Kidney (tissue), 14 donors: ENCODE data around the gene ERCC6. TPM values are rescaled to one million over a fixed set of nuclear protein-coding genes. Genes with fewer than 3 reads are reported as not detected.

ENCODE experiments used
- DNase-seq, 5 donors: peaks; one replicate each; pipeline ENCODE4 v3.0.0-alpha.2; 2013 to 2020
- FAIRE-seq: peaks from 2 replicates; lab custom pipeline; 2012; peaks lifted over from hg19 to GRCh38; lab: Jason Lieb, UNC
- H3K27ac ChIP-seq, 2 donors: one replicate each; pipeline ENCODE4 v1.7.0; 2013; ENCODE audit warnings: low read depth in 2 of 2, low read length in 2 of 2, inconsistent platforms in 1 of 2
- H3K27me3 ChIP-seq: one replicate; pipeline ENCODE4 v1.7.1; 2013; ENCODE audit warnings: low read length, inconsistent platforms; ENCODE audit not compliant: control insufficient read depth, insufficient read depth
- H3K36me3 ChIP-seq, 3 donors: one replicate each; pipeline versions ENCODE4 v1.7.0 to v1.7.1; 2013; ENCODE audit warnings: low read length in 3 of 3, control low read depth in 1 of 3, inconsistent platforms in 1 of 3; ENCODE audit not compliant: insufficient read depth in 3 of 3, control insufficient read depth in 2 of 3
- H3K4me1 ChIP-seq, 3 donors: one replicate each; pipeline versions ENCODE4 v1.7.0 to v1.7.1; 2013; ENCODE audit warnings: low read length in 3 of 3, inconsistent platforms in 1 of 3, low read depth in 1 of 3; ENCODE audit not compliant: control insufficient read depth in 2 of 3, insufficient read depth in 2 of 3
- H3K4me3 ChIP-seq, 3 donors: one replicate each; pipeline versions ENCODE4 v1.7.0 to v1.8.1; 2013; ENCODE audit warnings: low read length in 3 of 3, control low read depth in 1 of 3, inconsistent platforms in 1 of 3
- H3K9ac ChIP-seq, 3 donors: one replicate each; pipeline versions ENCODE4 v1.7.0 to v1.7.1; 2013; ENCODE audit warnings: low read length in 3 of 3, control low read depth in 1 of 3, inconsistent platforms in 1 of 3
- H3K9me3 ChIP-seq, 3 donors: one replicate each; pipeline versions ENCODE4 v1.7.0 to v1.7.1; 2013; ENCODE audit warnings: low read length in 3 of 3, control low read depth in 1 of 3, inconsistent platforms in 1 of 3; ENCODE audit not compliant: control insufficient read depth in 2 of 3, insufficient read depth in 1 of 3
- CTCF ChIP-seq: IDR thresholded peaks from 3 replicates; pipeline ENCODE4 v1.5.1; 2012; ENCODE audit warnings: mild to moderate bottlenecking, moderate library complexity, borderline replicate concordance; ENCODE audit not compliant: insufficient read depth; ENCODE audit errors: extremely low read depth
- intact Hi-C: fragments of 100-400 bp; cut with DNase I; formaldehyde crosslinking; loops from one replicate; pipeline ENCODE4 v1.11.1; 2022
- polyA plus RNA-seq: library from polyadenylated mRNA; stranded (reverse); fragments of 350-450 nt; fragmentation: Illumina TruSeq; extraction: RNeasy Lipid Tissue Mini Kit (QIAGEN cat#74804); gene quantifications from one replicate; pipeline ENCODE4 v1.2.3, GENCODE V29; 2014; ENCODE audit warnings: low read depth, low replicate concordance; ENCODE audit not compliant: insufficient read depth
- total RNA-seq: library from RNA; stranded (reverse); fragmentation: NEBNext Ultra II Directional; extraction: Animal tissue kit (Norgen Biotek cat#: 25700); gene quantifications from one replicate; pipeline ENCODE4 v1.2.1, GENCODE V29; 2021
- donor health status: control.
- donor health status: control.
- donor health status: control.
- donor health status: control.
- donor health status: control.
- donor health status: DM: yes; HTN: yes; CAD: no.
- donor health status: Normal renal cell carcinoma (clear cell type).

Gene ERCC6
- total and polyA plus RNA-seq, 2 donors from 2014 or later = 5.0 to 33.2 TPM

DNA sequence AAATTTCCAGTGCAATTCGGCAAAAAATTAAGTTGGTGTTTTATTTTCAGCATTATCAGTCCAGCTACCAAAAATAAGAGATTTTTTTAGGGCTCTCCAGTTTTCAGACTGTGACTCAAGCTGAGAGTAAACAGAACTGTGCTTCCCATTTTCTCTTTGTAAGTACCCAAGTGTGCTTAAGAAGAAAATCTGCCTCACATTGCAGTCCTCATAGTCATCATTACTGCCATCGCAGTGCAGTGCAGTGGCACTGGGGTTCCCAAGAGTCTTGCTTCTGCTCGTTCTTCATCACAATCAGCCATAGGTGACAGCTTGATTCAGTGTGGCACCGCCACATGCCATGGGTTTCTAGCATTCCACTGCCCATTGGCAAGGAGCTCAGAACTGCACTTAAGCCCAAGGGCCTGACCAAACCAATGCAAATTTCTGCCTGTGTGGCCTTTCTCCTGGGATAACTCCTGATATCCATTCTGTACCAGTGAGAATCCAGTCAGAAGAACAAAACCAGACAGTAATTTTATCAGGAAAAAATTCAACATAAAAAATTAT, 25.6 kb upstream of the ERCC6 start:
- H3K36me3 ChIP-seq = no peaks in the 10 kb centered on the region
- no peak for FAIRE-seq
- TF ChIP-seq CTCF = no peak
- no peak for DNase-seq
- no peaks in the 10 kb centered on the region for H3K4me1 ChIP-seq
- H3K27ac ChIP-seq = no peak overlapping the region
- peaks cover 0 to 4% (median 0%) of the 10 kb centered on the region in 3 donors for H3K9me3 ChIP-seq
- no peaks in the 10 kb centered on the region for H3K27me3 ChIP-seq
- intact Hi-C loops = no loop called here
- H3K9ac ChIP-seq = no peak overlapping the region
- H3K4me3 ChIP-seq = no peak overlapping the region

DNA sequence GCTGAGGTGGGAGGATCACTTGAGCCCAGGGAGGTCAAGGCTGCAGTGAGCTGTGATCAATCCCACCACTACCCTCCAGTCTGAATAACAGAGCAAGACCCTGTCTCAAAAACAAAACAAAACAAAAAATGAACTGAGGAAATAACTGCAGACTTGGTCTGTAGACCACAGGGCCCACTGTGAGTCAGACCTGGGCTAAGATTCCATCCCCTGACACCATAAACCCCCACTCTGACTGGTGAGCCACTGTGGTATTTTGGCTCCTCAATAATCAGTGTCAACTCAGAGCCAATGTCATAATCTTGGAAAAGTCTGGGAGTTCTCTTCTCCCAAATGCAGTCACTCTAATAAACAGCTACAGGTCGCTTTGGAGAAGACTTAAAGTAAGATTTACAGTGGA, 24.0 kb upstream of the ERCC6 start:
- Histone ChIP-seq H3K4me3 (no peak overlapping the region), H3K9ac (no peak overlapping the region), H3K9me3 (no peaks in the 10 kb centered on the region), H3K27me3 (no peaks in the 10 kb centered on the region), H3K36me3 (no peaks in the 10 kb centered on the region), H3K27ac (no peak overlapping the region), H3K4me1 (no peaks in the 10 kb centered on the region)
- TF ChIP-seq CTCF = no peak
- no peak for DNase-seq
- intact Hi-C loops = no loop called here
- no peak for FAIRE-seq

- H3K4me3 ChIP-seq = no peak overlapping the region
- TF ChIP-seq CTCF = no peak
- H3K27me3 ChIP-seq = no peaks in the 10 kb centered on the region
- DNase-seq (no peak), FAIRE-seq (no peak)
- no peaks in the 10 kb centered on the region for H3K36me3 ChIP-seq
- H3K27ac ChIP-seq = no peak overlapping the region
- no peaks in the 10 kb centered on the region for H3K9me3 ChIP-seq
- no peaks in the 10 kb centered on the region for H3K4me1 ChIP-seq
- no peak overlapping the region for H3K9ac ChIP-seq
- intact Hi-C loops = no loop called here
These were observed 21.6 kb upstream of the ERCC6 start for GRCh38 chr10:49560526-49560925.

DNA sequence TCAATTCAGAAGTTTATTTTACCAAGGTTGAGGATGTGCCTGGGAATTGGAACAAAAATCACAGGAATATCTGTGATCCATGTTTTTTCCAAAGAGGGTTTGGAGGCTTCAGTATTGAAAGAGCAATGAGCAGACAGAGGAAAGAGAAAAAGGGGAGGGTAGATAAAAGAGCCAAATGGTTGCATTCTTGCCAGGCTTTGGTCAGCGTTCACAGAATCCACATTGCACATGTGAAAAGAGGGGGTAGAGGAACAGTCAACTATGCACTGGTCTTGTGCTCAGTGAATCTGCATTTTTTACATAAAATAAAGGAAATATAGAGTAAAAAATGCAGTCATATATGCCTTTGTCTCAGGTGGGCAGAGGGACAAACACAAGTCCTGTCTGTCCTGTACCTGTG, 20.6 kb upstream of the ERCC6 start:
- no peaks in the 10 kb centered on the region for H3K27me3 ChIP-seq
- H3K9me3 ChIP-seq = no peaks in the 10 kb centered on the region
- no peak overlapping the region for H3K4me3 ChIP-seq
- intact Hi-C loops = no loop called here
- DNase-seq (no peak), FAIRE-seq (no peak)
- H3K27ac ChIP-seq = no peak overlapping the region
- H3K9ac ChIP-seq = no peak overlapping the region
- no peaks in the 10 kb centered on the region for H3K36me3 ChIP-seq
- no peak for TF ChIP-seq CTCF
- no peaks in the 10 kb centered on the region for H3K4me1 ChIP-seq
